HEK293 (cell line): ENCODE results near the gene EPHA6.
A peak's percentile ranks its signal among the peaks of the same experiment; 100 is the strongest.

Experiments used
- BCL11B ChIP-seq: fragments of 450-650 bp; formaldehyde crosslinking; IDR thresholded peaks from 2 replicates; pipeline ENCODE4 v1.5.1; 2016; ENCODE audit warnings: low read depth, missing biosample characterization, missing genetic modification characterization
- CTCF ChIP-seq: fragments of 450-650 bp; formaldehyde crosslinking; IDR thresholded peaks from 2 replicates; pipeline ENCODE4 v1.5.1; 2016; ENCODE audit warnings: missing biosample characterization, missing genetic modification characterization
- FEZF1 ChIP-seq: fragments of 450-650 bp; formaldehyde crosslinking; IDR thresholded peaks from 2 replicates; pipeline ENCODE4 v1.5.1; 2016; ENCODE audit warnings: missing biosample characterization, missing genetic modification characterization
- GLIS2 ChIP-seq: fragments of 450-650 bp; formaldehyde crosslinking; IDR thresholded peaks from 2 replicates; pipeline ENCODE4 v1.5.1; 2016; ENCODE audit warnings: missing biosample characterization, missing genetic modification characterization
- IKZF3 ChIP-seq: fragments of 450-650 bp; IDR thresholded peaks from 2 replicates; pipeline ENCODE4 v1.5.0; 2018; ENCODE audit warnings: missing biosample characterization, mild to moderate bottlenecking, missing genetic modification characterization, moderate library complexity
- KLF10 ChIP-seq: fragments of 450-650 bp; IDR thresholded peaks from 2 replicates; pipeline ENCODE4 v1.5.1; 2018; ENCODE audit warnings: missing biosample characterization, mild to moderate bottlenecking, missing genetic modification characterization
- SALL2 ChIP-seq: fragments of 450-650 bp; formaldehyde crosslinking; IDR thresholded peaks from 2 replicates; pipeline ENCODE4 v1.5.0; 2017; ENCODE audit warnings: missing biosample characterization, mild to moderate bottlenecking, missing genetic modification characterization, borderline replicate concordance
- TCF7L2 ChIP-seq: IDR thresholded peaks from 2 replicates; pipeline ENCODE4 v1.6.1; 2011; ENCODE audit warnings: low read depth, mild to moderate bottlenecking, inconsistent platforms, low read length, moderate library complexity, borderline replicate concordance
- TSHZ1 ChIP-seq: fragments of 450-650 bp; formaldehyde crosslinking; IDR thresholded peaks from 2 replicates; pipeline ENCODE4 v1.5.1; 2016; ENCODE audit warnings: missing biosample characterization, missing genetic modification characterization, borderline replicate concordance
- ZBTB26 ChIP-seq: fragments of 450-650 bp; formaldehyde crosslinking; optimal IDR thresholded peaks from 2 replicates; pipeline ENCODE3; 2016; ENCODE audit warnings: missing biosample characterization, mild to moderate bottlenecking, missing genetic modification characterization
- ZBTB8A ChIP-seq: fragments of 450-650 bp; formaldehyde crosslinking; IDR thresholded peaks from 2 replicates; pipeline ENCODE4 v1.5.1; 2016; ENCODE audit warnings: missing biosample characterization, missing genetic modification characterization
- ZFP3 ChIP-seq: fragments of 450-650 bp; formaldehyde crosslinking; IDR thresholded peaks from 2 replicates; pipeline ENCODE4 v1.5.1; 2016; ENCODE audit warnings: low read depth, missing biosample characterization, missing genetic modification characterization
- ZNF10 ChIP-seq: fragments of 450-650 bp; formaldehyde crosslinking; IDR thresholded peaks from 2 replicates; pipeline ENCODE4 v1.5.1; 2017; ENCODE audit warnings: missing biosample characterization, missing genetic modification characterization
- ZNF155 ChIP-seq: fragments of 450-650 bp; formaldehyde crosslinking; IDR thresholded peaks from 2 replicates; pipeline ENCODE4 v1.5.1; 2016; ENCODE audit warnings: missing biosample characterization, missing genetic modification characterization
- ZNF169 ChIP-seq: fragments of 450-650 bp; formaldehyde crosslinking; IDR thresholded peaks from 2 replicates; pipeline ENCODE4 v1.5.1; 2016; ENCODE audit warnings: missing biosample characterization, missing genetic modification characterization
- ZNF280D ChIP-seq: fragments of 450-650 bp; formaldehyde crosslinking; IDR thresholded peaks from 2 replicates; pipeline ENCODE4 v1.5.1; 2016; ENCODE audit warnings: missing biosample characterization, missing genetic modification characterization
- ZNF335 ChIP-seq: fragments of 450-650 bp; formaldehyde crosslinking; conservative IDR thresholded peaks from 2 replicates; pipeline ENCODE4 v1.5.1; 2016; ENCODE audit warnings: missing biosample characterization, missing genetic modification characterization
- ZNF341 ChIP-seq: fragments of 450-650 bp; formaldehyde crosslinking; IDR thresholded peaks from 2 replicates; pipeline ENCODE4; 2016; ENCODE audit warnings: low read depth, missing biosample characterization, missing genetic modification characterization
- ZNF514 ChIP-seq: fragments of 450-650 bp; formaldehyde crosslinking; IDR thresholded peaks from 2 replicates; pipeline ENCODE4 v1.5.1; 2016; ENCODE audit warnings: missing biosample characterization, missing genetic modification characterization
- ZNF555 ChIP-seq: fragments of 450-650 bp; formaldehyde crosslinking; conservative IDR thresholded peaks from 2 replicates; pipeline ENCODE4 v1.5.1; 2017; ENCODE audit warnings: missing biosample characterization, mild to moderate bottlenecking, missing genetic modification characterization, inconsistent platforms
- ZNF585B ChIP-seq: fragments of 450-650 bp; formaldehyde crosslinking; IDR thresholded peaks from 2 replicates; pipeline ENCODE4 v1.5.1; 2016; ENCODE audit warnings: missing biosample characterization, missing genetic modification characterization
- ZNF621 ChIP-seq: fragments of 450-650 bp; formaldehyde crosslinking; IDR thresholded peaks from 2 replicates; pipeline ENCODE4 v1.5.1; 2017; ENCODE audit warnings: missing biosample characterization, missing genetic modification characterization
- ZNF623 ChIP-seq: fragments of 450-650 bp; formaldehyde crosslinking; IDR thresholded peaks from 2 replicates; pipeline ENCODE4 v1.5.1; 2016; ENCODE audit warnings: missing biosample characterization, missing genetic modification characterization
- ZNF626 ChIP-seq: fragments of 450-650 bp; sonication (Bioruptor Pico); formaldehyde crosslinking; IDR thresholded peaks from 2 replicates; pipeline ENCODE4 v1.5.1; 2018; ENCODE audit warnings: missing biosample characterization, missing genetic modification characterization, inconsistent platforms
- ZNF660 ChIP-seq: fragments of 450-650 bp; IDR thresholded peaks from 2 replicates; pipeline ENCODE4 v1.5.1; 2018; ENCODE audit warnings: missing biosample characterization, mild to moderate bottlenecking, missing genetic modification characterization
- ZNF792 ChIP-seq: fragments of 450-650 bp; formaldehyde crosslinking; IDR thresholded peaks from 2 replicates; pipeline ENCODE4 v1.5.1; 2016; ENCODE audit warnings: missing biosample characterization, missing genetic modification characterization
- ZNF837 ChIP-seq: fragments of 450-650 bp; formaldehyde crosslinking; IDR thresholded peaks from 2 replicates; pipeline ENCODE4 v1.5.1; 2016; ENCODE audit warnings: missing biosample characterization, missing genetic modification characterization

The EPHA6 gene

GRCh38 chr3:96813134-96813819 lies 1.1 kb upstream of the EPHA6 start (continued):
- TF ChIP-seq GLIS2: no peak
- TF ChIP-seq ZNF585B: no peak
- TF ChIP-seq ZNF335 (tag by site-specific recombination): peak; percentile 42; the same call in 1 of the 2 replicates
- TF ChIP-seq ZBTB8A (tag by site-specific recombination): no peak; the same call in 1 of the 2 replicates
- TF ChIP-seq TCF7L2: no peak
- TF ChIP-seq FEZF1: no peak
- 0 out of 2 replicates have a peak, but pooled peaks have one; percentile 33 for TF ChIP-seq ZNF10 (tag by site-specific recombination)
- no peak for TF ChIP-seq ZNF555 (tag by site-specific recombination)
- no peak for TF ChIP-seq ZNF837 (tag by site-specific recombination)
- TF ChIP-seq ZNF341 (tag by site-specific recombination): no peak
- no peak for TF ChIP-seq ZNF155 (tag by site-specific recombination)
- no peak for TF ChIP-seq ZNF621
- no peak for TF ChIP-seq ZNF280D
- TF ChIP-seq ZNF169 (tag by site-specific recombination): no peak
- no peak for TF ChIP-seq KLF10 (tag by site-specific recombination)
- no peak for TF ChIP-seq SALL2
- no peak for TF ChIP-seq IKZF3 (tag by site-specific recombination)
- peak; percentile 11; the same call in 1 of the 2 replicates for TF ChIP-seq CTCF (tag by site-specific recombination)
- peak; percentile 68 for TF ChIP-seq ZBTB26
- no peak for TF ChIP-seq ZFP3 (tag by site-specific recombination)
- no peak for TF ChIP-seq ZNF514 (tag by site-specific recombination)
- TF ChIP-seq ZNF660 (tag by site-specific recombination): peak; percentile 57; the same call in 1 of the 2 replicates
- TF ChIP-seq ZNF623 (tag by site-specific recombination): no peak
- no peak for TF ChIP-seq BCL11B (tag by site-specific recombination)
- no peak for TF ChIP-seq ZNF792 (tag by site-specific recombination)
- TF ChIP-seq ZNF626 (tag by site-specific recombination): no peak
- TF ChIP-seq TSHZ1 (tag by site-specific recombination): no peak
